ENCODE data around the gene MAP3K19.

MAP3K19 gene

GRCh38 chr2:134943540-134943939 is 103.7 kb downstream of the MAP3K19 start (continued):
- TF ChIP-seq RARB (CRISPR knock-in tag; IDR thresholded peaks at IDR 0.05): no peak

GRCh38 chr2:134936691-134937090 is 110.6 kb downstream of the MAP3K19 start:
- TF ChIP-seq CSRNP3 (CRISPR knock-in tag; IDR thresholded peaks at IDR 0.05) (no peak), ZNF565 (CRISPR knock-in tag; conservative IDR thresholded peaks at IDR 0.05; ENCODE audit: low read depth) (no peak), ZNF8 (CRISPR knock-in tag; IDR thresholded peaks at IDR 0.05) (no peak), OSR1 (CRISPR knock-in tag; IDR thresholded peaks at IDR 0.05) (no peak), ZFP30 (CRISPR knock-in tag; IDR thresholded peaks at IDR 0.05) (no peak), SNAI2 (CRISPR knock-in tag; IDR thresholded peaks at IDR 0.05) (no peak), ARNTL (CRISPR knock-in tag; IDR thresholded peaks at IDR 0.05; ENCODE audit: borderline replicate concordance, low read depth) (no peak), TSHZ2 (CRISPR knock-in tag; IDR thresholded peaks at IDR 0.05) (no peak)
- no peak for ATAC-seq

GRCh38 chr2:134934641-134935040 is 112.6 kb downstream of the MAP3K19 start:
- TF ChIP-seq OSR1 (CRISPR knock-in tag; IDR thresholded peaks at IDR 0.05): no peak
- TF ChIP-seq PPARA (CRISPR knock-in tag; IDR thresholded peaks at IDR 0.05; ENCODE audit: borderline replicate concordance): no peak
- TF ChIP-seq ESRRG (CRISPR knock-in tag; IDR thresholded peaks at IDR 0.05): no peak
- TF ChIP-seq SNAI2 (CRISPR knock-in tag; IDR thresholded peaks at IDR 0.05): no peak
- no peak for TF ChIP-seq BACH2 (CRISPR knock-in tag; IDR thresholded peaks at IDR 0.05; ENCODE audit: borderline replicate concordance)
- no peak for TF ChIP-seq TSHZ2 (CRISPR knock-in tag; IDR thresholded peaks at IDR 0.05)
- TF ChIP-seq ZNF8 (CRISPR knock-in tag; IDR thresholded peaks at IDR 0.05): no peak
- TF ChIP-seq ZFP3 (CRISPR knock-in tag; IDR thresholded peaks at IDR 0.05): no peak
- no peak for TF ChIP-seq RARB (CRISPR knock-in tag; IDR thresholded peaks at IDR 0.05)
- no peak for TF ChIP-seq CREB5 (CRISPR knock-in tag; IDR thresholded peaks at IDR 0.05; ENCODE audit: low read depth)
- no peak for TF ChIP-seq ZFP30 (CRISPR knock-in tag; IDR thresholded peaks at IDR 0.05)
- TF ChIP-seq ZNF565 (CRISPR knock-in tag; conservative IDR thresholded peaks at IDR 0.05; ENCODE audit: low read depth): no peak
- TF ChIP-seq TOX (CRISPR knock-in tag; IDR thresholded peaks at IDR 0.05; ENCODE audit: borderline replicate concordance): no peak
- no peak for TF ChIP-seq ISL1 (CRISPR knock-in tag; IDR thresholded peaks at IDR 0.05)
- no peak for TF ChIP-seq POU6F1 (CRISPR knock-in tag; IDR thresholded peaks at IDR 0.05; ENCODE audit: borderline replicate concordance, low read depth)
- no peak for TF ChIP-seq ARNTL (CRISPR knock-in tag; IDR thresholded peaks at IDR 0.05; ENCODE audit: borderline replicate concordance, low read depth)
- no peak for TF ChIP-seq CSDC2 (CRISPR knock-in tag; IDR thresholded peaks at IDR 0.05)

GRCh38 chr2:134934150-134934549 is 113.1 kb downstream of the MAP3K19 start:
- ATAC-seq: no peak
- TF ChIP-seq PATZ1 (CRISPR knock-in tag; IDR thresholded peaks at IDR 0.05; ENCODE audit: borderline replicate concordance): no peak
- no peak for TF ChIP-seq TSHZ2 (CRISPR knock-in tag; IDR thresholded peaks at IDR 0.05)
- no peak for TF ChIP-seq PPARA (CRISPR knock-in tag; IDR thresholded peaks at IDR 0.05; ENCODE audit: borderline replicate concordance)
- no peak for TF ChIP-seq TOX (CRISPR knock-in tag; IDR thresholded peaks at IDR 0.05; ENCODE audit: borderline replicate concordance)

More at GRCh38 chr2:134934641-134935040, 112.6 kb downstream of the MAP3K19 start:
- no peak for ATAC-seq

All from SK-N-SH treated with all-trans-retinoic acid at 6 μM for 48 hours (cell line).